Germinal center (tissue), 1 donor: Measurements from ENCODE around the gene OR51V1.
"Not testable (repeated sequence)": the region's sequence is repeated elsewhere in the genome, so short reads cannot be mapped to it uniquely, and the experiment has no call there.

Source experiments
- DNase-seq: peaks from one replicate; pipeline ENCODE4 v3.0.0; 2012; ENCODE audit warnings: mixed read lengths, low spot score

The OR51V1 gene

DNA sequence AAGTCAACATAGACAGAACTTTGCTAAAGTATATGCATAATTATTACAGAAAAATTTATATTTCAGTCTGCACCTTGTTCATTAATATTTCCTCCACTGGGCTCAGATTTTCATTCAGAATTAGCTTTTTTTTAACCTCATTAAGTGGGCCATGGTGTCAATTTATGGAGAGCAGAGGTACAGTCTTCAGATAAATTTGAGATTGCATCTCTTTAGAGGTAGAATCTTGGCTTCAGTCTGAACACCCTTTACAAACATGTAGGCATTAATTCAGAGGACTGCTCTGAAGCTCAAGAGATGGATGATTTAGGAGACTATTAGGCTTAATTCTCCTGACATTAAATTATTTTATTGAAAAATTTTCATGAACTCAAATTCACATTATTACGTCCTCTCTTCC, 29.8 kb upstream of the OR51V1 start:
- DNase-seq: no peak

GRCh38 chr11:5229796-5230195, 29.3 kb upstream of the OR51V1 start:
- DNase-seq: no peak

GRCh38 chr11:5229356-5229755, 28.9 kb upstream of the OR51V1 start:
- no peak for DNase-seq

DNA sequence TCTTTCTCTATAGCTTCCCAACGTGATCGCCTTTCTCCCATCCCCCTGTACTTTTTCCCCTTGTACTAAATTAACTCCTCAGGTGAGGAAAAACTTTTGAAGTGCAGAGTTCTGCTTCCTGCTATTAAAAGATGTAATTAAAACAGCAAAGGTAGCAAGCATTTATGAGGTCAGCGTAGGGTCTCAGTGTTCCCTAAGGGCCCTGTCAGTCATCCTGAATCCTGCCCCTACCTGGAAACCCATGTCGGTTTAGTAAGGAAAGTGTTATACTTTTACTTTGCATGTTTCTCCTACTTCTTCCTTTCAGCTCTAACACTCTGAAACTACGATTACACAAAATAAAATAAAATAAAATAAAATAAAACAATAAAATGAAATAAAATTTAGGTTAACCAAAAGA, 27.6 kb upstream of the OR51V1 start:
- no peak for DNase-seq

- DNase-seq: no peak
Measured at GRCh38 chr11:5227681-5228080, 27.2 kb upstream of the OR51V1 start.

- no peak for DNase-seq
Measured at GRCh38 chr11:5226732-5227310, 26.3 kb upstream of the OR51V1 start, which contains the start of gene HBB. TSS of gene HBB (minus strand) at chr11:5227071. CDS start at chr11:5227021, 50 bp downstream.

GRCh38 chr11:5225480-5225871, 25.0 kb upstream of the OR51V1 start:
- no peak for DNase-seq

GRCh38 chr11:5224538-5225479, 24.3 kb upstream of the OR51V1 start:
- DNase-seq: no peak

GRCh38 chr11:5223686-5224085, 23.2 kb upstream of the OR51V1 start:
- no peak for DNase-seq

- DNase-seq: no peak
Measured at GRCh38 chr11:5223146-5223545, 22.7 kb upstream of the OR51V1 start.

GRCh38 chr11:5210376-5210885, 9.9 kb upstream of the OR51V1 start:
- DNase-seq: no peak

DNA sequence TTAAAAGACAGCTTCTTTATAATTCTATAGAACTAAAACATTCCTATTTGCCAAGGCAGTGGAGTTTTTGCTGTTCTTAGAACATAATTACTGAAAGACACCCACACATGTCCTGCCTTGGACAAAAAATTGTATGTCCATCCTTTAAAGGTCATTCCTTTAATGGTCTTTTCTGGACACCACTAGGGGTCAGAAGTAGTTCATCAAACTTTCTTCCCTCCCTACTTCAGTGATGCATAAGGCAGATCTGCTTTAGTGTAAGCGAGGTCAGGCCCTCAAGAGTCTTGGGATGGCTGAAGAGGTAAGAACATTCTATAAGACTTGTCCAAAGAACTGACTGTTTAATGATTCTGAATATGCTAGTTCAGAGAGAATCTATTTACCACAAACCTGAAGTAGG, 4.3 kb upstream of the OR51V1 start:
- no peak for DNase-seq

GRCh38 chr11:5203366-5203765, 2.9 kb upstream of the OR51V1 start:
- DNase-seq: no peak

DNA sequence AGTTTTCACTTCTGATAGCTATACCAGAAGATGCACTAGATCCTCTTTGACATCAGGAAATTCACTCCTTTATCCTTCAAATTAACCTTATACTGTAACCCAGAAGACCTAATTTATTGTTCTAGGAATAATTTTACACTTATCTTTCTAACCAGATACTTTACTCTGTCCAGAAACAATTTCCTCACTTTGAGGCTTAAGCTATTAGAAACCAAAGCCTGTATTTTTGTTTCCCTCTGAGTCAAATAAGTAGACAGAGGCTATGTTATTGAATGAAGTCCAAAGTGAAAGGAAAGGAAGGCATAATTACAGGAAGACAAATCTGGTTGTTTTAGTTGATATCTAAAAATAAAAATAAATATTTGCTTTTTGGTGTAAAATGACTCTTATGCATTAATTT, 2.2 kb downstream of the OR51V1 start:
- DNase-seq: no peak

DNA sequence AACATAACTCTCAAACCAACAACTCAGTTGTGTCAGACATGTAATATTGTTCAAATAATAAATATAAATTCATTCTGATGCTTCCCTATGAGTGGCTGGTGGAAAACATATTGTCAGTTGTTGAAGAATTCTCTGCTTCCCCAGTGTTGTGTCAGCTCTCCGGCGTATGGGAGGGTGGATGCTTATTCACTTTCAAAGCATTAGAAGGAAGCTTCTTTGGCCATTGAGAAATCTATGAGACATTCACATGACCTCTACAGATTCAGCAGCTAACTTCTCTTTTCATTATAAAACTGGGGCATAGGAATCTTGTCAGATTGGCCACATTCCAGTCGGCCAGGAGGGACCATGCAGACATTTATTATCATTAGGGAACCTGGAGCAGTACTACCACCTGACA, 2.9 kb downstream of the OR51V1 start:
- DNase-seq: no peak

DNA sequence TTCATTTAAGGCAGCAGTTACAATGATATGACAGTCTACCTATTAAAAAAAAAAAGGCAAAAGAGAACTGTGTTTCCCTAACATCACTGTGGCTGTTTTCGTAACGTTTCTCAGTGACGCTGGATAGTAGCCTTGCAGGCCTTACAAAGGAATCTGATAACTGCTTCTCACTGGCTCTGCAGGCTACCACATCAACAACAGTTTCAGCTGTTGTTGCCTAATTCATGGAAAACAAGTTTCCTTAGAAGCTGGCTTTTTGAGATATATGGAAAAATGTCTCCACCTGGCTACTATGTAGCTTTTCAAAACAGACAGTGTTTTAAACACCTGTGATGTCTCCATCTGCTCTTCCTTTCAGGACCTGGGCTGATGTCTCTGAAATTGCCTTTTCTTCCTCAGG, 3.8 kb downstream of the OR51V1 start:
- DNase-seq: no peak

GRCh38 chr11:5196067-5196466, 4.4 kb downstream of the OR51V1 start:
- no peak for DNase-seq

GRCh38 chr11:5192738-5193137, 7.7 kb downstream of the OR51V1 start:
- DNase-seq: no peak

DNA sequence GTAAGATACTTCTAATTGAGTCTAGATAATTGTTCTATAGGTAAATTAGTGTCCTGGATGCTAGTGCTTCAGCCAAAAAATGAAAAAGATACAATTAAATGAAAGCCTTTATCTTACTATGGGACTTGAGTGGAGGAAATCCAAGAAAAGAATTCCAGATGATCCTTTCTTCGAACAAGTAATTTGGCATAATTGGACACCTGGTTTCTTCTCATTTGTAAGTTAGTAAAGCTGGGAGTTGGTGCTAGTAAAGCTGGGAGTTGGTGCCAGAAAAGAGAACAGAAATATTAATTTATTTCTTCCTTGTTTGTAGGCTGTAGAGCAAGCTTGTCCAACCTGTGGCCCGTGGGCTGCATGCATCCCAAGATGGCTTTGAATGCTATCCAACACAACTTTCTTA, 12.3 kb downstream of the OR51V1 start:
- no peak for DNase-seq

GRCh38 chr11:5178046-5178837, 22.2 kb downstream of the OR51V1 start:
- DNase-seq: no peak

DNA sequence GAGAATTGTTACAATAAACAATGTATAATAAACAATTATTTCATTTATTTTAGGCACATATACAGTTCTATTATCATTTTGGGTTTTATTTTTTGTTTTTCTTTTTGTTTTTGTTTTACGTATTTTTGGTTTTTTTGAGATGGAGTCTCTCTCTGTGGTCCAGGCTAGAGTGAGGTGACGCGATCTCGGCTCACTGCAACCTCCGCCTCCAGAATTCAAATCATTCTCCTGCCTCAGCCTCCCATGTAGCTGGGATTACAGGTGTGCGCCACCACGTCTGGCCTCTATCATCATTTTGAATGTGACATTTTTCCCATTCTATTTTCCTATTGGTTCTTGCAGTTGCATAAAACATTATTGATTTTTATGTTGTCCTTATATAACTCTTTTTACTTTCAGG, 25.5 kb downstream of the OR51V1 start:
- DNase-seq: no peak

- DNase-seq: no peak
Measured at GRCh38 chr11:5171856-5172255, 28.6 kb downstream of the OR51V1 start.

GRCh38 chr11:5165898-5166297, 34.6 kb downstream of the OR51V1 start:
- DNase-seq: not testable (repeated sequence)
